Effector CD4-positive, alpha-beta T cell (primary cell): ENCODE measurements around the gene CACNB4. TPM values are rescaled to one million over a fixed set of nuclear protein-coding genes. Genes with fewer than 3 reads are reported as not detected.
"Not testable (repeated sequence)": the region's sequence is repeated elsewhere in the genome, so short reads cannot be mapped to it uniquely, and the experiment has no call there.

Experiments used
- DNase-seq: peaks from one replicate; pipeline ENCODE4 v3.0.0-alpha.2; 2020
- total RNA-seq: gene quantifications from one replicate; lab custom pipeline; 2026; lab: John Stamatoyannopoulos, UW

Gene CACNB4
- total RNA-seq = not detected

- no peak for DNase-seq
Observed at GRCh38 chr2:152098496-152099366, at the start of gene CACNB4. Gene CACNB4 (minus strand): TSS chr2:152099044.

DNA sequence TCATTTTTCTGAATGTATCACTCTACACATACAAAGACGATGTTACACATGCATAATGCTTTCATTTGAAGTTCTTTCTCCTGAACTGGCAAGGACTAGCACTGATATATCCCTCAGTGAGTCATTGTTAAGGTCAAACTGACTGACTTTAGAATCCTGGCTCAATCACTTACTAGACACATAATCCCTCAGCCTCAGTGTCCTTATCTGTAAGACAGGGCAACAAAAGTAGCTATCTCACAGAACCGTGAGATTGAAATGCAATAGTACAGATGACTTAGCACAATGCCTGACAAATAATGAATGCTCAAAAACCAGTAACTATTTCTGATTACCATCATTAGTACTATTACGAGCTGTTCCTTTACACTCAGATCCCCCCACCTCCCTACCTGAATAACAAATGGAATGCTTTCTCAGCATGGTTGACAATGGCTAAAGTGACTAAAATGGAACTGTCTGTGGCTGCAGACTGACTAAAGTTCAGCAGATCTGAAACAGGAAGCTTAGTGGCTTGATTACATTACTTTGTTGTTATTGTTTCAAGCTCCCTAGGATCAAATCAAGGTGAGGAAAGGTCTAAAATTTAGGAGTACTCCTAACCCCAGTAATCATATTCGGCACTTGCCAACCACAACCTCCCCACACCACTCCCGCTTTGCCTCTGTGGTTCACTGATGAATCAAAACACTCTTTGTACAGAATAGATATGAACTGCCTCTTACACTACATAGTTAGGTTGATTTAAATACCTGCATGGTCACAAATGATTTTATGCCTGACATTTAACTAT is 35.8 kb upstream of the CACNB4 start:
- DNase-seq = no peak

GRCh38 chr2:152132306-152132705 is 33.5 kb upstream of the CACNB4 start:
- no peak for DNase-seq

DNA sequence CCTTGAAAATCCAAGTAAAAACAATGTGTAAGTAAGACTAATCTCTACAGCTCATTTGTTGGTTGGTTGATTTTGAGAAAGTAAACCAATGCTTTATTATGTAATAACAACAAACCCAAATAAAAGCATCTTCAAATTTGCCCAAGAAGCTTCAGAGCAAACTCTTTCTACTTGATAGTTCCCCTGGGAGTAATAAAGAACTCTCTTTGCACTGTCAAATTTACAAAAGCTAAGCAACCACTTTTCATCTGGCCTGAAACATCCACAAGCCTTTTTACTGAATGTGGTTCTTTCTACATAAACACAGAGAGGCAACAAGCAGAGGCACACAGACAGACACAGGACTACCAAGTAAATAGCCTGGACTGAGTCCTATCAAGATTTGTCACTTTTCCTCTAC is 28.8 kb upstream of the CACNB4 start:
- no peak for DNase-seq

GRCh38 chr2:152126664-152127063 is 27.8 kb upstream of the CACNB4 start:
- DNase-seq = no peak

DNA sequence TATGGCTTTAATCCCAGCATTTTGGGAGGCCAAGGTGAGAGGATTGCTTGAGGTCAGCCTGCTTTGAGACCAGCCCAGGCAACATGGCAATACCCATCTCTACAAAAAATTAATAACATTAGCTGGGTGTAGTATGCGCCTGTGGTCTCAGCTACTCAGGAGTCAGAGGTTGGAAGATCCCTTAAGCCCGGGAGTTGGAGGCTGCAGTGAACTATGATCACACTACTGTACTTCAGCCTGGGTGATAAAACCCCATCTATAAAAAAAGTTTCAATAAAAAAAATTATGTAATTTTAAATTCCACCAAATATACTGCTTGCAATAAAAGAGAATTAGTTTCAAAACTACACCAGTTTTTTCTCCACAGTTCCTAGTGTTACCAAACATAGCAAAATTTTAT is 23.3 kb upstream of the CACNB4 start:
- DNase-seq = no peak

DNA sequence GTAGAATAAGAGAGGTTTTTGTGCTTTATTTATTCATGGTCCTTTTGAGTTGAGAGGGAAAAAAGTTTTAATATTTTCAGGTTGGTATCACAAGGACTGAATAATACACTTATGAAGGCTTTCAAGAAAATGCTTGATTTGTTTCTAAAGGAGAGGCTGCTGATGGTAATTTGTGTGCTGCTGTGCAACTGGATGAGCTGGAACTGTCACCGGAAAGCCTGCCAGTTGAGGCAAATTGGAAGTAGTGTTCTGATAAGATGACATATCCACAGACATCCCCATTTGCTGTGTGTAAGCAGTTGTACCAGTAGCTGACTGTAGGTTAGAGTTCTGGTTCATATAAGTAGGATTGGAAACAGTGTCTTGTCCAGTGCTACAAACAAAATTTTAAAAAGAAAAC is 21.6 kb upstream of the CACNB4 start:
- DNase-seq = no peak

DNA sequence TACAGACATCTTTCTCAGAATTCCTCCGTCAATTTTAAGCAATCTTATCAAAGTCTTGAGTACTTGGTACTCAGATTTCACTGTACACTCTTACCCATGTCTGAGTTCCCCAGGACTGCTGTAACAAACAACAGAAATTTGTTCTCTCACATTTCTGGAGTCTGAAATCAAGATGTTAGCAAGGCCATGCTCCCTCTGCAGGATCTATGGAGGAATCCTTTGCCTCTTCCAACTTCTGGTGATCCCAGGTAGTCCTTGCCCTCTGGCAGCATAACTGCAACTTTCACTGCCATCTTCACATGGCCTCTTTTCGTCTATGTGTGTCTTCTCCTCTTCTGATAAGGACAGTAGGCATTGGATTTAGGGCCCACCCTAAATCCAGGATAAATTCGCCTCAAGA is 17.1 kb upstream of the CACNB4 start:
- DNase-seq = no peak

DNA sequence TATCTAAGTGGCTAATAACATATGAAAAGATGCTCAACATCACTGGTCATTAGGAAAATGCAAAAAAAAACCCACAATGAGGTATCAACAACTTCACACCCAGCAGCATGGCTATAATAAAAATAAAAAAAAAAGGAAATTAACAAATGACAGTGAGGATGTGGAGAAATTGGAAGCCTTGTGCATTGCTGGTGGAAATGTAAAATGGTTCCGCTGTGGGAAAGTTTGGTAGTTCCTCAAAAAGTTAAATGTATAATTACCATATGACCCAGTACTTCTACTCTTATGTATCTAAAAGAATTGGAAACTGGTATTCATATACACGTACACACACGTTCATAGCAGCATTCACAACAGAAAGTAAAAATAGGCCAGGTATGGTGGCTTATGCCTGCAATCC is 15.5 kb upstream of the CACNB4 start:
- no peak for DNase-seq

DNA sequence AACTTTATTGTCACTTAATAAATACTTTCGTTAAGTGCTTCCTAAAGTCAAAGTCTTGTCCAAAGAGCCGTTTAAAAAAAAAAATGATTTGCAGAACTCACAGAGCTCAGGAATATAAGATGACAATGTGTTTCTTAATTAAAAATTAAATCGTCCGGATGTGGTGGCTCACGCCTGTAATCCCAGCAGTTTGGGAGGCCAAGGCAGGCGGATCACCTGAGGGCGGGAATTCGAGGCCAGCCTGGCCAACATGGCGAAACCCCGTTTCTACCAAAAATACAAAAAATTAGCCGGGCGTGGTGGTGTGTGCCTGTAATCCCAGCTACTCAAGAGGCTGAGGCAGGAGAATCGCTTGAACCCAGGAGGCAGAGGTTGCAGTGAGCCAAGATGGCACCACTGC is 8.3 kb upstream of the CACNB4 start:
- DNase-seq = not testable (repeated sequence)

DNA sequence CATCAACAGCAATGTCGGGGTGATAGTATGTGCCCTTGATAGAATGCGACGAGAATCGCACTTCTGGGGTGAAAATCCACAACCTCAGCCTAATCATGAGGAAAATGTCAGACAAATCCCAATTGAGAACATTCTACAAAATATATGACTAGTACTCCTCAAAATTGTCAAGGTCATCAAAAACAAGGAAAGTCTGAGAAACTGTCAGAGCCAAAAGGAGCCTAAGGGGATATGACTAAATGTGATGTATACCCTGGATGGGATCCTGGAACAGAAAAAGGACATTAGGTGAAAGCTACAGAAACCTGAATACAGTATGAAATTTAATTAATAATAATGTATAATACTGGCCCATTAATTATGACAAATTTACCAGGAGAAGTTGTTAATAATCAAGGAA is 7.6 kb upstream of the CACNB4 start:
- DNase-seq = no peak

DNA sequence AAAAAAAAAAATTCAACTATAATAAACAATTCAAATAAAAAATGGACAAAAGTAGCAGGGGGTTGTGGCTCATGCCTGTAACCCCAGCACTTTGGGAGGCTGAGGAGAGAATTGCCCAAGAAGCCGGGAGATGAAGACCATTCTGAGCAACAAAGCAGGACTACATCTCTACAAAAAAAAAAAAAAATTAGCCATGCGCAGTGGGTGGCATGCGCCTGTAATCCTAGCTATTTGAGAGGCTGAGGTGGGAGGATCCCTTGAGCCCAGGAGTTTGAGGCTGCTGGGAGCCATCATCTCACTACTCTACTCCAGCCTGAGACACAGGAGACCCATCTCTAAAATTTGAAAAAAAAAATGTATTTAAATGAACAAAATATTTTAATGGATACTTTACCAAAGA is 4.4 kb upstream of the CACNB4 start:
- DNase-seq = no peak

DNA sequence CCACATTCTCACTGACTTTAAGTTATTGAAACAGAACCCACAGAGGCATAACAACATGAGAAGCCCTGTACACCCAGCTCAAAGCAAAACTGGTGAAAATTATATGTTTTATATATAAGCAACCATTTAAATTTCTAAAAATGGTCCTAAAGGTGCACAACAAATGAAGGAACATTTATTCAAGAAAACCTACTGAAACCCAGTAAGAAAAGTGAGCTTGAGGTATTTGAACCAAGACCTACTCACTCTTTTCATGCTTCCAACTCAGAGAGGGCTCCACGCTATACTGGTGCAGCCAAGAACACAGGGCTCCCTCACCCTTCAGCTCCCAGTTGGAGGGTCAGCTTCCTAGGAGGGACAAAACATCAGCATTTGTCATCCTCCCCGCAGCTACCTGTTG is 2.1 kb upstream of the CACNB4 start:
- no peak for DNase-seq

DNA sequence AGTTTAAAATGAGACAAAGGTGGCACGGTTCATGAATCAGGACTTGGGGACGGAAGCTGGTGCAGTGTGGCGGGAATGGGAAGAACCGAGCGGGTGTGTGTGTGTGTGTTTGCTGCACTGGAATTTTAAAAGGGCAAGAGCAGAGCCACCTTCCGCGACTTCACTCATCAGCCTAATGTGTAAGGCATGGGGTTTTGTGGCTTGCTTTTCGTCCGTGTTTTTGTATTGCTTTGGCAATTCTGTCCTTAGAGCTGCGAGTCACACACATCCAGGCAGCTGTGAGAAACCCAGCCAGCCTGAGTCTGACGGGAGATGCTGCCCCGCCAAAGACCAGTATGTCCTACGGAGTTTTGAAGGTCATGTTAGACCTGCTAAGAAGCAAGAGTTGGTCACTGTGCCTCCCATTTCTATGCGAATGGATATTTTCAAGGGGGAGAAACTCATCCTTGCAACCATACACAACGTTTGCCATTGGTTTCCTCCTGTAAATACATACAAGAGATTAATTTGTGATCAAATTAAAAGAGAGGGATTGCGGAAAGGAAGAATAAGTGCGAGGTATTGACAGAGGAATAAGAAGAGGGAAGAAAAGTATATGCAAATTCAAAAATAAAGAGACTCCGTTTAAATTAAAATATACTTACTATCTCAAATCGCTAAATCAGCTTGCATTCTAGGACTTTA is 665 bp upstream of the CACNB4 start:
- DNase-seq = no peak

GRCh38 chr2:152097801-152098495 is 896 bp downstream of the CACNB4 start:
- no peak for DNase-seq

DNA sequence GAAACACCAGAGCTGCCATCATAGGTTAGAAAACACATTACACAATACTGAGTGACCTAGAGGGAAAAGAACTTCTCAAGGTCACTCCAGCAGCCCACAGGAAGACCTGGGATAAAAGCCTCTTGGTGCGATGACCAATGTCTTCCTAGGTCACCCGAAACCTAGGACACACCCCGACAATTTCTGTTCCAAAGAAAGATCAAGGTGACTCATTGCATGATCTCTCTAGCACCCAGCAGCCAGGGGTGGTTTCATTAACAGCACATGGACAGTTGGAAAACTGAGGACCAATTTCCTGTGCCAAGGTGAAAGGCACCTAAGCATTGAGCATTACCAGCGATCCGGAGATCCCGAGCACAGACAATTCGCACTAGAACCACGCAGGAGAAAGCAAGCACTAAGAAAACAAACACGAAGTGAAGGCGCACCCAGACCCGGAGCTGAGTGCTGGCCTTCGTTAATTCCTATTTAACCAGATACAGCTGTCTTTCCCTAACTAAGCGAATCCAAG is 1.5 kb downstream of the CACNB4 start:
- no peak for DNase-seq

DNA sequence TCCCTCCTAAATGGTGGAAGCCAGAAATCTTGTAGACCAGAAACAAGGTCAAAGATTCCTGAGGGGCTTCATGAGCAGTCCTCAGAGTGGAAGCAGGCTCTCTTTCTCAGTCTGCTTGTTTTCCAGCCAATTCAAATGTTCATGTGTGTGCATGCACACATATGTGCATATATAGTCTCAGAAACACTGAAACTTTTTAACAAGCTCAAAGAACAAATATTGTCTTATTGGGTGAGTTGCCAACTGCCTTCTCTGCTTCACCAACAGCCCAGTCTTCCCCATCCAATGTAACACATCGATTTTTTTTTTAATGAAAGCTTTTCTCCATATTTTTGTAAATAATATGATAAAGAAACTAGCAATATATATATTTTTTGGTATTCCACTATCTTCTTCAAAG is 3.7 kb downstream of the CACNB4 start:
- DNase-seq = no peak

DNA sequence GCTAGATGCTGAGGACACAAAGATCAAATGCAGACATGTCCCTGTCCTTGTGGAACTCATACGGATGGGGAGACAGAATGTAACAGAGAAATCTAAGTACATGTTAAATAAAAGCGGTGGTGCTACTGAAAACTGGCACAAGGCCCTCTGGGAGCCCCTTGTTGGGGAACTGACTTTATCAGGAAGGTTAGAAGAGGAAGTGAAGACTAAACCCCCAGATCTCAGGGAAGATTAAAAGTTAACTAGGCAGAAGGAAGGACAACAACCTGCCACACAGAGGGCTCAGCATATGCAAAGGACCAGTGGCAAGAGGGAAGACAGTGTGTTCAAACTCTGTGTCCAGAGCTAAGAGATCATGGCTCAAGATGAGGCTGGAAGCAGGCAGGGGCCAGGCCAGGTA is 4.8 kb downstream of the CACNB4 start:
- DNase-seq = no peak

DNA sequence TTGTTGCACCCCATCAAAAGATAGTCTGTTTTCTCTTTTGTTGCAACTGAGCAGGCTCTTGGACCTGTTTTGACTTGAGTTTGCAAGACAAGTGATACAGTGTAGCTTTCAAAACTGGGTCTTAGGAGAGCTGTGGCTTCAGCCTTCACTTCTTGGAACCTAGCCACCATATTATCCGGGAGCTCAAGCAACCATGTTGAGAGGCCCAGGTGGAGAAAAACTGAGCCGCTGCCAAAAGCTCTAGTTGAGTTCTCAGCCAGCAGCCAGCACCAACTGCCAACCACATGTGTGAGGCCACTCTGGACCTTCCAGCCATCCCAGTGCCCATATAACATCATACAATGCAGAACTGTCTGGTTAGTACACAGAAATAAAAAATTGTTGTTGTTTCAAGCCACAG is 5.4 kb downstream of the CACNB4 start:
- DNase-seq = no peak

- no peak for DNase-seq
Observed at GRCh38 chr2:152092095-152092494, 6.7 kb downstream of the CACNB4 start.

DNA sequence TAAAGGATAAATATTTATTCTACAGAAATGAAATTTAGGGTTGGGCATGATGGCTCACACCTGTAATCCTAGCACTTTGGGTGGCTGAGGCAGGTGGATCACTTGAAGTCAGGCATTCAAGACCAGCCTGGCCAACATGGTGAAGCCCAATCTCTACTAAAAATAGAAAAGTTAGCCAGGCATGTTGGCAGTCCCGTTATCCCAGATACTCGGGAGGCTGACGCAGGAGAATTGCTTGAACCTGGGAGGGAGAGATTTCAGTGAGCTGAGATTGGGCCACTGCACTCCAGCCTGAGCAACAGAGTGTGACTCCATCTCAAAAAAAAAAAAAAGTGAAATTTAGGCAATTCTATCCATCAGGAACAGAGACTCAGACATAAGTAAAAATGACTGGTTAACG is 8.1 kb downstream of the CACNB4 start:
- DNase-seq = not testable (repeated sequence)

GRCh38 chr2:152089238-152089637 is 9.6 kb downstream of the CACNB4 start:
- DNase-seq = no peak

GRCh38 chr2:152088006-152088405 is 10.8 kb downstream of the CACNB4 start:
- no peak for DNase-seq
